SK-N-SH (cell line): ENCODE measurements around the gene CLRN2. TPM values are rescaled to one million over a fixed set of nuclear protein-coding genes. Genes with fewer than 3 reads are reported as not detected.

Experiments
- CTCF ChIA-PET: fragments of 300-600, 350-600 bp; formaldehyde crosslinking; extraction: SDS; loops from one replicate; lab custom pipeline; 2021; lab: Yijun Ruan, JAX
- POLR2A ChIA-PET: fragments of 350-600 bp; sonication (Branson Sonifier 250); formaldehyde crosslinking; extraction: SDS; loops from one replicate; lab custom pipeline; 2020; ENCODE audit warnings: antibody characterized with exemption, inconsistent platforms; lab: Yijun Ruan, JAX
- DNase-seq: peaks from one replicate; pipeline ENCODE4 v3.0.0; 2012
- H2AFZ ChIP-seq: fragments of 200-600 bp; sonication (generic); 2 replicates; pipeline ENCODE4 v1.8.1; 2016; ENCODE audit warnings: antibody characterized with exemption, mild to moderate bottlenecking, low read depth
- H3F3A ChIP-seq: fragments of 200-600 bp; sonication (generic); replicated peaks from 2 replicates; pipeline ENCODE3; 2016; ENCODE audit warnings: antibody characterized with exemption, mild to moderate bottlenecking; ENCODE audit not compliant: insufficient read depth
- H3K27ac ChIP-seq, 2 experiments: fragments of 200-500 bp in 1 of 2; fragments of 200-600 bp in 1 of 2; sonication (Bioruptor generic) in 1 of 2; sonication (generic), shearing (Covaris generic) in 1 of 2; 2 replicates each; pipeline versions ENCODE4 v1.5.1 to v1.6.1; 2014 to 2016; ENCODE audit warnings: low read depth in 2 of 2, inconsistent platforms in 1 of 2, low read length in 1 of 2, mild to moderate bottlenecking in 1 of 2, mixed read lengths in 1 of 2
- H3K27me3 ChIP-seq: fragments of 200-600 bp; sonication (generic), shearing (Covaris generic); 2 replicates; pipeline ENCODE4 v1.6.1; 2016; ENCODE audit warnings: mixed run types; ENCODE audit not compliant: insufficient read depth
- H3K36me3 ChIP-seq, 2 experiments: fragments of 200-500 bp in 1 of 2; fragments of 200-600 bp in 1 of 2; sonication (Bioruptor generic) in 1 of 2; sonication (generic) in 1 of 2; replicated peaks in 1 of 2; 2 replicates each; pipeline versions ENCODE3 to v1.5.1; 2014 to 2016; ENCODE audit warnings: low read length in 1 of 2, mild to moderate bottlenecking in 1 of 2; ENCODE audit not compliant: insufficient read depth in 2 of 2, control insufficient read depth in 1 of 2
- H3K4me1 ChIP-seq, 2 experiments: fragments of 200-500 bp in 1 of 2; fragments of 200-600 bp in 1 of 2; sonication (Bioruptor generic) in 1 of 2; sonication (generic), shearing (Covaris generic) in 1 of 2; 2 replicates each; pipeline versions ENCODE4 v1.5.1 to v1.6.1; 2014 to 2016; ENCODE audit warnings: low read depth in 1 of 2, low read length in 1 of 2, mixed run types in 1 of 2; ENCODE audit not compliant: insufficient read depth in 2 of 2, control insufficient read depth in 1 of 2
- H3K4me2 ChIP-seq: fragments of 200-600 bp; sonication (generic), shearing (Covaris generic); 2 replicates; pipeline ENCODE4 v1.6.1; 2017; ENCODE audit warnings: mixed run types
- H3K4me3 ChIP-seq, 2 experiments: fragments of 200-500 bp in 1 of 2; fragments of 200-600 bp in 1 of 2; sonication (Bioruptor generic) in 1 of 2; sonication (generic), shearing (Covaris generic) in 1 of 2; 2 replicates each; pipeline versions ENCODE4 v1.5.1 to v1.8.1; 2014 to 2016; ENCODE audit warnings: low read depth in 2 of 2, inconsistent platforms in 1 of 2, low read length in 1 of 2, mild to moderate bottlenecking in 1 of 2, mixed read lengths in 1 of 2, moderate library complexity in 1 of 2
- H3K79me2 ChIP-seq: fragments of 200-600 bp; sonication (generic); 2 replicates; pipeline ENCODE4 v1.8.1; 2017; ENCODE audit warnings: mild to moderate bottlenecking; ENCODE audit not compliant: insufficient read depth
- H3K9ac ChIP-seq: fragments of 200-600 bp; sonication (generic); 2 replicates; pipeline ENCODE4 v1.6.1; 2017; ENCODE audit warnings: mixed run types
- H3K9me2 ChIP-seq: fragments of 200-600 bp; sonication (generic); 2 replicates; pipeline ENCODE4 v1.6.1; 2017; ENCODE audit warnings: mixed run types
- H3K9me3 ChIP-seq: fragments of 200-600 bp; sonication (generic); 2 replicates; pipeline ENCODE4 v1.6.1; 2017; ENCODE audit warnings: mixed run types, mild to moderate bottlenecking, moderate library complexity
- H4K20me1 ChIP-seq: fragments of 200-600 bp; sonication (generic); 2 replicates; pipeline ENCODE4 v1.6.1; 2017; ENCODE audit warnings: mild to moderate bottlenecking, mixed run types; ENCODE audit not compliant: insufficient read depth
- FOXM1 ChIP-seq: IDR thresholded peaks from 2 replicates; pipeline ENCODE4 v1.4.0; 2012; ENCODE audit warnings: low read depth, mild to moderate bottlenecking
- GABPA ChIP-seq: IDR thresholded peaks from 2 replicates; pipeline ENCODE4 v1.4.0; 2012; ENCODE audit warnings: low read depth, mild to moderate bottlenecking
- GATA2 ChIP-seq: sonication (generic); formaldehyde crosslinking; IDR thresholded peaks from 2 replicates; pipeline ENCODE4 v1.5.0; 2020; ENCODE audit warnings: mild to moderate bottlenecking, missing genetic modification reagents
- JUND ChIP-seq: IDR thresholded peaks from 2 replicates; pipeline ENCODE4 v1.4.0; 2012
- MEF2A ChIP-seq: IDR thresholded peaks from 2 replicates; pipeline ENCODE4 v1.4.0; 2012; ENCODE audit warnings: low read depth, borderline replicate concordance
- MXI1 ChIP-seq: IDR thresholded peaks from 2 replicates; pipeline ENCODE4 v1.6.1; 2012; ENCODE audit warnings: mild to moderate bottlenecking, low read depth, low read length, improper control_type of control experiment
- NFIC ChIP-seq: IDR thresholded peaks from 2 replicates; pipeline ENCODE4 v1.4.0; 2012; ENCODE audit warnings: borderline replicate concordance
- POLR2AphosphoS5 ChIP-seq: IDR thresholded peaks from 2 replicates; pipeline ENCODE4 v1.6.1; 2012; ENCODE audit warnings: low read depth, low read length
- RXRA ChIP-seq: IDR thresholded peaks from 2 replicates; pipeline ENCODE4 v1.4.0; 2012; ENCODE audit warnings: low read depth, mild to moderate bottlenecking, borderline replicate concordance
- SIN3A ChIP-seq: IDR thresholded peaks from 2 replicates; pipeline ENCODE4 v1.6.1; 2012; ENCODE audit warnings: low read depth, mild to moderate bottlenecking, low read length, moderate library complexity, borderline replicate concordance
- SMC3 ChIP-seq: IDR thresholded peaks from 2 replicates; pipeline ENCODE4 v1.6.1; 2012; ENCODE audit warnings: low read depth, low read length, improper control_type of control experiment
- TAF1 ChIP-seq: IDR thresholded peaks from 2 replicates; pipeline ENCODE4 v1.6.1; 2012; ENCODE audit warnings: low read depth, mild to moderate bottlenecking, low read length, moderate library complexity, borderline replicate concordance
- YY1 ChIP-seq: IDR thresholded peaks from 2 replicates; pipeline ENCODE4 v1.4.0; 2012; ENCODE audit warnings: low read depth, mild to moderate bottlenecking
- ZBTB33 ChIP-seq: IDR thresholded peaks from 2 replicates; pipeline ENCODE4 v1.4.0; 2012; ENCODE audit warnings: low read depth, borderline replicate concordance
- WGBS: methylation state at CpG from one replicate; pipeline ENCODE4 v1.1.6; 2017; ENCODE audit warnings: low lambda C conversion rate; 5-methylcytosine and 5-hydroxymethylcytosine counted together
- polyA plus RNA-seq, 3 experiments: library from polyadenylated mRNA; depleted of rRNA; stranded (reverse); fragments of >200 nt; gene quantifications; 2 replicates each; pipeline ENCODE4 v1.2.3, GENCODE V29; 2012
- TF ChIP-seq, protein P1 (sequence below): fragments of 150-350 bp; IDR thresholded peaks from 2 replicates; pipeline ENCODE4 v1.6.1; 2016; ENCODE audit warnings: mild to moderate bottlenecking, low read depth, low read length
- TF ChIP-seq, protein P2 (sequence below): IDR thresholded peaks from 2 replicates; pipeline ENCODE4 v1.4.0; 2012; ENCODE audit warnings: low read depth
- TF ChIP-seq, protein P3 (sequence below): IDR thresholded peaks from 2 replicates; pipeline ENCODE4 v1.4.0; 2012; ENCODE audit warnings: low read depth, borderline replicate concordance

CLRN2 gene
- polyA plus RNA-seq, 1 of the 3 experiments (the other 2 are of a cell fraction): not detected

GRCh38 chr4:17491196-17491595 lies 23.8 kb upstream of the CLRN2 start:
- H3K9me2 ChIP-seq: no peaks in the 10 kb centered on the region
- H4K20me1 ChIP-seq: no peaks in the 10 kb centered on the region
- TF ChIP-seq JUND: no peak
- no peak for TF ChIP-seq POLR2AphosphoS5
- no peak for TF ChIP-seq ZBTB33
- no peak for TF ChIP-seq SIN3A
- no peak for TF ChIP-seq MEF2A
- no peak for TF ChIP-seq NFIC
- no peak for TF ChIP-seq SMC3
- no peak for TF ChIP-seq GABPA
- no peak for TF ChIP-seq FOXM1
- no peak for TF ChIP-seq YY1
- no peak for TF ChIP-seq TAF1
- H3K27me3 ChIP-seq: no peaks in the 10 kb centered on the region
- no peak overlapping the region for H3K4me3 ChIP-seq
- H3K9me3 ChIP-seq: no peaks in the 10 kb centered on the region
- H3K36me3 ChIP-seq: peaks cover 10 to 31% of the 10 kb centered on the region in 2 experiments
- no peaks in the 10 kb centered on the region for H3K79me2 ChIP-seq
- peak overlapping the region; percentile 6 to 99; a peak in 3 of 4 replicates for H3K27ac ChIP-seq
- H3K9ac ChIP-seq: no peak overlapping the region
- no peaks in the 10 kb centered on the region for H3F3A ChIP-seq
- DNase-seq: peak; percentile 81
- ChIA-PET POLR2A (interaction anchor here (1.2 to 5.0 kb wide), 2 partner anchors 9 to 20 kb away, joined by 3 to 67 read pairs; partner anchors contain the start of gene QDPR), CTCF (interaction anchor here (1.1 to 9.8 kb wide), 4 partner anchors 17 to 58 kb away, joined by 8 to 62 read pairs (median 9); partner anchors contain the start of gene QDPR)
- H3K4me2 ChIP-seq: no peak overlapping the region
- H2AFZ ChIP-seq: no peak overlapping the region
- peaks cover 5 to 67% of the 10 kb centered on the region in 2 experiments; a peak in 3 of 4 replicates for H3K4me1 ChIP-seq
- 46% methylated on average over 3 of the region's 3 CpGs for WGBS

- Histone ChIP-seq H3K4me1 (peaks cover 5 to 67% of the 10 kb centered on the region in 2 experiments; a peak in 3 of 4 replicates), H3K27ac (peak overlapping the region in 1 of 2 experiments; percentile 99; a peak in 2 of 4 replicates), H4K20me1 (no peaks in the 10 kb centered on the region), H3K27me3 (no peaks in the 10 kb centered on the region), H3K9me2 (no peaks in the 10 kb centered on the region), H3K4me2 (no peak overlapping the region), H3K4me3 (no peak overlapping the region; a peak in 1 of 4 replicates), H2AFZ (no peak overlapping the region), H3K9me3 (no peaks in the 10 kb centered on the region), H3K79me2 (no peaks in the 10 kb centered on the region; the same call in 1 of the 2 replicates), H3K36me3 (peaks cover 4 to 25% of the 10 kb centered on the region in 2 experiments), H3F3A (no peaks in the 10 kb centered on the region), H3K9ac (no peak overlapping the region)
- ChIA-PET POLR2A (interaction anchor here (1.8 to 5.0 kb wide), 2 partner anchors 10 to 19 kb away, joined by 9 to 67 read pairs; partner anchors contain the start of gene QDPR), CTCF (interaction anchor here (1.2 to 9.8 kb wide), 6 partner anchors 15 to 145 kb away, joined by 3 to 62 read pairs (median 8); partner anchors contain the start of gene QDPR)
- DNase-seq: peak; percentile 52
- TF ChIP-seq GATA2 (peak; percentile 14; the same call in 1 of the 2 replicates), MXI1 (peak; percentile 64; the same call in 1 of the 2 replicates), NFIC (peak; percentile 49; the same call in 1 of the 2 replicates), ZBTB33 (no peak), RXRA (no peak)
- TF ChIP-seq, protein P1, sequence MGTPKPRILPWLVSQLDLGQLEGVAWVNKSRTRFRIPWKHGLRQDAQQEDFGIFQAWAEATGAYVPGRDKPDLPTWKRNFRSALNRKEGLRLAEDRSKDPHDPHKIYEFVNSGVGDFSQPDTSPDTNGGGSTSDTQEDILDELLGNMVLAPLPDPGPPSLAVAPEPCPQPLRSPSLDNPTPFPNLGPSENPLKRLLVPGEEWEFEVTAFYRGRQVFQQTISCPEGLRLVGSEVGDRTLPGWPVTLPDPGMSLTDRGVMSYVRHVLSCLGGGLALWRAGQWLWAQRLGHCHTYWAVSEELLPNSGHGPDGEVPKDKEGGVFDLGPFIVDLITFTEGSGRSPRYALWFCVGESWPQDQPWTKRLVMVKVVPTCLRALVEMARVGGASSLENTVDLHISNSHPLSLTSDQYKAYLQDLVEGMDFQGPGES: no peak
- TF ChIP-seq, protein P2, sequence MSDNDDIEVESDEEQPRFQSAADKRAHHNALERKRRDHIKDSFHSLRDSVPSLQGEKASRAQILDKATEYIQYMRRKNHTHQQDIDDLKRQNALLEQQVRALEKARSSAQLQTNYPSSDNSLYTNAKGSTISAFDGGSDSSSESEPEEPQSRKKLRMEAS: 0 out of 2 replicates have a peak, but pooled peaks have one; percentile 29
- TF ChIP-seq, protein P3, sequence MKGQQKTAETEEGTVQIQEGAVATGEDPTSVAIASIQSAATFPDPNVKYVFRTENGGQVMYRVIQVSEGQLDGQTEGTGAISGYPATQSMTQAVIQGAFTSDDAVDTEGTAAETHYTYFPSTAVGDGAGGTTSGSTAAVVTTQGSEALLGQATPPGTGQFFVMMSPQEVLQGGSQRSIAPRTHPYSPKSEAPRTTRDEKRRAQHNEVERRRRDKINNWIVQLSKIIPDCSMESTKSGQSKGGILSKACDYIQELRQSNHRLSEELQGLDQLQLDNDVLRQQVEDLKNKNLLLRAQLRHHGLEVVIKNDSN: peak; percentile 31; the same call in 1 of the 2 replicates
- WGBS: 63% methylated on average over 8 of the region's 15 CpGs
Observed at GRCh38 chr4:17492058-17492741, 22.8 kb upstream of the CLRN2 start.
